ENCODE data around the gene HIVEP2. TPM values are rescaled to one million over a fixed set of nuclear protein-coding genes. Genes with fewer than 3 reads are reported as not detected.

Gene HIVEP2
- total and polyA plus RNA-seq, 8 donors = 0.58 to 14.3 (median 4.8) TPM

GRCh38 chr6:142708651-142709050 is 236.3 kb downstream of the HIVEP2 start:
- H3K36me3 ChIP-seq = no peaks in the 10 kb centered on the region
- TF ChIP-seq POLR2AphosphoS5 (IDR thresholded peaks at IDR 0.05) = no peak
- no peak for TF ChIP-seq POLR2A (IDR thresholded peaks at IDR 0.05)
- TF ChIP-seq EP300 (IDR thresholded peaks at IDR 0.05) = no peak
- TF ChIP-seq, protein P1, sequence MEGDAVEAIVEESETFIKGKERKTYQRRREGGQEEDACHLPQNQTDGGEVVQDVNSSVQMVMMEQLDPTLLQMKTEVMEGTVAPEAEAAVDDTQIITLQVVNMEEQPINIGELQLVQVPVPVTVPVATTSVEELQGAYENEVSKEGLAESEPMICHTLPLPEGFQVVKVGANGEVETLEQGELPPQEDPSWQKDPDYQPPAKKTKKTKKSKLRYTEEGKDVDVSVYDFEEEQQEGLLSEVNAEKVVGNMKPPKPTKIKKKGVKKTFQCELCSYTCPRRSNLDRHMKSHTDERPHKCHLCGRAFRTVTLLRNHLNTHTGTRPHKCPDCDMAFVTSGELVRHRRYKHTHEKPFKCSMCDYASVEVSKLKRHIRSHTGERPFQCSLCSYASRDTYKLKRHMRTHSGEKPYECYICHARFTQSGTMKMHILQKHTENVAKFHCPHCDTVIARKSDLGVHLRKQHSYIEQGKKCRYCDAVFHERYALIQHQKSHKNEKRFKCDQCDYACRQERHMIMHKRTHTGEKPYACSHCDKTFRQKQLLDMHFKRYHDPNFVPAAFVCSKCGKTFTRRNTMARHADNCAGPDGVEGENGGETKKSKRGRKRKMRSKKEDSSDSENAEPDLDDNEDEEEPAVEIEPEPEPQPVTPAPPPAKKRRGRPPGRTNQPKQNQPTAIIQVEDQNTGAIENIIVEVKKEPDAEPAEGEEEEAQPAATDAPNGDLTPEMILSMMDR (IDR thresholded peaks at IDR 0.05) = no peak
- WGBS, 5 donors = 90 to 98% (median 98%) methylated on average over 2 of the region's 2 CpGs
- no peaks in the 10 kb centered on the region for H3K9me3 ChIP-seq
- no peaks in the 10 kb centered on the region for H3K27me3 ChIP-seq
- H3K27ac ChIP-seq = no peak overlapping the region
- H3K4me3 ChIP-seq = no peak overlapping the region
- DNase-seq = no peak
- H3K4me1 ChIP-seq = no peaks in the 10 kb centered on the region
- intact Hi-C loops (cut with DNase I; ENCODE audit: low total_unique reads) = no loop called here

DNA sequence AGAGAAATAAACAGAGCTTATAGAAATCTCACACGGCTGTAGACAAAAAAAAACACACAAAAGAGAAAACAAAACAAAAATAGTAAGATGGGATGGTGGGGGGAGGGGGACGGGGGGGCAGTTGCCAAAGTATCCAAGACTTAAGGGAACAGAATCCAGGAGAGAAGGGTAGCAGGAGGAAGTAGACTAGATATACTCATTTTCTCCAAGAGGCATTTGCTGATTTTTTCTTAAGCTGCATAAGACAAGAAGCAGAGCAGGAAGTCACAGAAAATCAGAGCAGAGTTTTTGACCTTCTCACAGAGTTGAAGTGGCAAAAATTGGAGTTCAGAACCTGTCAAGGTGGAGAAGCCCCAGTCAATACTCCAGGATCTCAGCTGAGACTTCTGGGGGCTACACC is 237.7 kb downstream of the HIVEP2 start:
- Histone ChIP-seq H3K4me3 (no peak overlapping the region), H3K27me3 (no peaks in the 10 kb centered on the region), H3K9me3 (no peaks in the 10 kb centered on the region), H3K27ac (no peak overlapping the region), H3K36me3 (no peaks in the 10 kb centered on the region), H3K4me1 (no peaks in the 10 kb centered on the region)
- intact Hi-C loops (cut with DNase I; ENCODE audit: low total_unique reads) = no loop called here
- WGBS, 5 donors = 42 to 56% (median 50%) methylated on average over 2 of the region's 2 CpGs
- no peak for DNase-seq
- TF ChIP-seq, protein P1 (IDR thresholded peaks at IDR 0.05) = no peak
- TF ChIP-seq EP300 (IDR thresholded peaks at IDR 0.05) = no peak
- TF ChIP-seq POLR2A (IDR thresholded peaks at IDR 0.05) = no peak
- TF ChIP-seq POLR2AphosphoS5 (IDR thresholded peaks at IDR 0.05) = no peak

GRCh38 chr6:142706210-142706609 is 238.8 kb downstream of the HIVEP2 start:
- intact Hi-C loops (cut with DNase I; ENCODE audit: low total_unique reads) = no loop called here
- 70 to 79% (median 74%) methylated on average over 3 of the region's 3 CpGs for WGBS, 5 donors
- no peaks in the 10 kb centered on the region for H3K9me3 ChIP-seq
- H3K27ac ChIP-seq = no peak overlapping the region
- H3K4me3 ChIP-seq = no peak overlapping the region
- no peaks in the 10 kb centered on the region for H3K27me3 ChIP-seq
- peaks cover 0 to 5% (median 0%) of the 10 kb centered on the region in 4 donors for H3K4me1 ChIP-seq
- TF ChIP-seq POLR2A (IDR thresholded peaks at IDR 0.05) (no peak), EP300 (IDR thresholded peaks at IDR 0.05) (no peak), POLR2AphosphoS5 (IDR thresholded peaks at IDR 0.05) (no peak)
- TF ChIP-seq, protein P1 (IDR thresholded peaks at IDR 0.05) = no peak
- no peak for DNase-seq
- no peaks in the 10 kb centered on the region for H3K36me3 ChIP-seq

DNA sequence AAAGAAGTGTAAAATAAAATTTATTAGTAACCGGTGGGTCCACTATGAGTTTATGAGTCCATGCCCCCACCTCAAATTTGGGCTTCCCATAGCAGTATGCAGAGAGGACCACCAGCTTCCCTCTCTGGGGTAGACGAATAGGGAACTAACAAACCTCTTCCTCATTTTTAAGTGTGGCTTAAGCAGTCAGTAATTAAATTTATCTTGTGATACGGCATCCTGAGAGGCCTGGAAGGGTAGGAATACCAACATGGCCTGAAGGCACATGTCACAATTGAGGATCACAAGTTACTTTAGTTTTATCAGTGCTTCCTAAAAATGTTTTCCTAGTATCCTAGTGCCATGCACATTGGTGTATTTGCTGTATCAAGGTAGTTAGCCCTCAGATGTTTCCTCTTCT is 239.9 kb downstream of the HIVEP2 start:
- WGBS, 5 donors = 76 to 87% (median 82%) methylated on average over 3 of the region's 3 CpGs
- intact Hi-C loops (cut with DNase I; ENCODE audit: low total_unique reads) = no loop called here
- TF ChIP-seq, protein P1 (IDR thresholded peaks at IDR 0.05) = no peak
- TF ChIP-seq EP300 (IDR thresholded peaks at IDR 0.05) = no peak
- no peak for TF ChIP-seq POLR2AphosphoS5 (IDR thresholded peaks at IDR 0.05)
- TF ChIP-seq POLR2A (IDR thresholded peaks at IDR 0.05) = no peak
- H3K4me3 ChIP-seq = no peak overlapping the region
- no peaks in the 10 kb centered on the region for H3K36me3 ChIP-seq
- DNase-seq = no peak
- H3K27ac ChIP-seq = no peak overlapping the region
- no peaks in the 10 kb centered on the region for H3K27me3 ChIP-seq
- H3K9me3 ChIP-seq = no peaks in the 10 kb centered on the region
- H3K4me1 ChIP-seq = peaks cover 0 to 5% (median 0%) of the 10 kb centered on the region in 4 donors

All from stomach (tissue), 9 donors.